HG03196 (cell line): ENCODE measurements around the gene DFFB.

Experiments
- ATAC-seq: cut with Tn5 transposase; IDR thresholded peaks from one replicate; pipeline ENCODE4 v1.9.1; 2021; ENCODE audit not compliant: unreplicated experiment

DFFB gene

DNA sequence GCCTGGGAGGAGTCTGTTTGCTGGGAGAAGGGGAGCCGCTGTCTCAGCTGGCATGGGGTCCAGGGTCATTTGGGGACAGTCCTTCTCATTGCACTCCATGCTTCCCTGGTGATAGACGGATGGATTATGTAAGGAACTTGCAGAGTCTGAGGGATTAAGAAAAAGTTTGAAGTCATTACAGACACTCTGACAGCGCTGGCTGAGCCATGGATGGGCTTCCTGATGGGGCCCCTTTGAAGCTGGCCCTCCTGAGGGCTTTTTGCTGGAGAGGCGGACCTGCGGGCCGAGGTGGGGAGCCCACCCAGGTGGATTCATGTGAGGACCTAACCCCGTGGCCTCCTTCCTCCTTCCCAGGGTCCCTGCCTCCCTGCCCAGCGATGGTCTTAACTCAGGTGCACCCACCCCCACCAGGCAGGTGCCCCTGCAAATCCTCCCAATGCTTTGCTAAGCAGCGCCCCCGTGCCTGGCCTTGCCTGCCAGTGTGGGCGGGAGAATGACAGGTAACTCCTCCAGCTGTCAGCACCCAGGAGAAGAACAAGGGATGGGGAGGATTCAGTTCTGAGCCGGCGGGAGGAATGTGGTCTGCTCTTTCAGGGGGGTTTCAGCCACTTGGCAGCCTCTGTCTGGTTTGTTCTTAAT, 67.0 kb downstream of the DFFB start:
- ATAC-seq = no peak

DNA sequence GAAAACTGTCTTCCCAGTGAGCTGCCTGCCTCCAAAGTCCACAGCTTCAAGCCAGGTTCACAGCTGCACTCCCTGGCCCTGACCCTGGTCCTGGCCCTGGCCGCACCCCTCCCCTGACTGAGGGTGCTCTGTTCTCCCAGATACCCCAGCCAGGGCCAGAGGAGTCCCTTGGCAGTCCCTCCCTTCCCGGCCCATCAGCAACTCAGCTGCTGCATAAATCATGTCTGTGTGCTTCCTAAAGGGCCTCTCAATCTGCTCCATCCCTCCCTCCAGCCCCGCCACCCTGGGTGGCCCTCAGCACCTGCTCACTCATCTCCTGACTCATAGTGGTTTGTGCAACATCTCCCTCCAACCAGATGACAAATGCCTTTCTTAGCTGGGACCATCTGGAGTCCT, 67.5 kb downstream of the DFFB start:
- ATAC-seq = no peak

DNA sequence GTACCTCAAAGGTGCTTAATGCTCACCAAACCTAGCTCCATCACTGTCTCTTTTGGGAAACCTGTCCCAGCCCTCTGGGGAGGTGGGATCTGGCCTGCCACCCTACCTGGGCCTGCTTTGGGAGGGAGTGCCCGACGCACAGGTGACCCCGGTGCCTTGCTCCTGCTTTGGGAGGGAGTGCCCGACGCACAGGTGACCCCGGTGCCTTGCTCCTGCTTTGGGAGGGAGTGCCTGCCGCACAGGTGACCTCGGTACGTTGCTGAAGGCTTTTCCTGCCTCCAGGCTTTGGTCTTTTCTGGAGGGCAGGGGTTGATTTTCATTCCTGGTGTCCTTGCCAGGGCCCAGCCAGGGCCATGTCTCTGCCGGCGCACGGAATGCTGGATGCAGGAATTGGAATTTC, 68.0 kb downstream of the DFFB start:
- no peak for ATAC-seq

DNA sequence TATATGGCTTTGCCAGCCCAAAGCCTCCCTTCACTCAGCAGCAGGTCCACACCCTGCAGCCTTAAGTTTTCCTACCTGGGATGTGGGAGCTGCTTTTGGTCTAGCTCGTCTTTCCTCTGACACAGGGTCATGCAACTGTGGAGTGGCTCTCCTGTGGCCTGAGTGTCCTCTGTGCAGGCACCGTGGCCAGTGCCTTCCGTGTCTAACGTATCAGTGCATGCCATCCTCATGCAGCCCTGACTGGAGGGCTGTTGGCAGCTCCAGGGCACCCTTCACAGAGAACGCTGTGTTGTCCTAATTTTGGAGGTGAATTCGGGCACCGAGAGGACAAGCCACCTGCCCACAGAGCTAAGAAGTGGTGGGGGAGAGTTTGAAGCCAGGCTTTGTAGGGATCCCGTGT, 68.5 kb downstream of the DFFB start:
- ATAC-seq = no peak

DNA sequence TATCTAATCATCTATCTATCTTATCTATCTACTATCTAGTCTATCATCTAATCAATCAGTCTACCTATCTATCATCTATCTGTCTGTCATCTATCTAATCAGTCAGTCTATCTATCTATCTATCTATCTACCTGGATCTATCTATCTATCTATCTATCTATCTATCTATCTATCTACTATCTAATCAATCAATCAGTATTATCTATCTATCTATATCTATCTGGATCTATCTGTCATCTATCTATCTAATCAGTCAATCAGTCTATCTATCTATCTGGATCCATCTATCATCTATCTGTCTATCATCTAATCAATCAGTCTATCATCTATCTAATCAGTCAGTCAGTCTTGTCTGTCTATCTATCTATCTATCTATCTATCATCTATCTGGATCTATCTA, 69.7 kb downstream of the DFFB start:
- no peak for ATAC-seq

DNA sequence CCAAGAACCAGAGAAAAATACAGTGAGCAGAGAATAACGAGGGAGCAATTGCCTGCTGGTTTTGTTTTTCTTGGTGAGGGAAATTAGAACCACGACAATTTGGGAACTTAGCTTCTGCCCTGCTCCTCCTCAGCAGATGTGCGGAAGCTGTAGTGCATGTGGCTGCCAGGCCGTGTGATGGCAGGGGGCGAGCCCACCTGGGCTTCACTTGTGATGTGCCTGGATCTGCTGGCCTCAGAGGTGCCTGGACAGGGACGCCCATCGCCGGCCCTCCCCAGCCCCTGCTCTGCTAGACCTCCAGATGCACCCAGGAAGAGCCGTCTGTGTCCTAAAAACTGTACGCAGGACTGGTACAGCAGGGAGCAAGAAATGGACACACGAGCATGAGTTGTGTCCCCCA, 71.3 kb downstream of the DFFB start:
- no peak for ATAC-seq

DNA sequence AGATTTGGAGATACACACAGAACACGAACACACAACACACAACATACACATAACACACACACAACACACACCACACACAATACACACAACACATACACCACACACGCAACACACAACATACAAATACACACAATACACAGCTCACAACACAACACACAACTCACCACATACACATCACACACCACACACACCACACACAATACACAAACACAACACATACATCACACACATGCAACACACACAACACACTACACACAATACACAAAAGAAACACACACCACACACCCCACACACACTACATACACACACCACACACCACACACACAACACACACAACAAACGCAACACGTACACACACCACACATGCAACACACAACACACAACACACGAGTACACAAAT, 71.8 kb downstream of the DFFB start:
- no peak for ATAC-seq

DNA sequence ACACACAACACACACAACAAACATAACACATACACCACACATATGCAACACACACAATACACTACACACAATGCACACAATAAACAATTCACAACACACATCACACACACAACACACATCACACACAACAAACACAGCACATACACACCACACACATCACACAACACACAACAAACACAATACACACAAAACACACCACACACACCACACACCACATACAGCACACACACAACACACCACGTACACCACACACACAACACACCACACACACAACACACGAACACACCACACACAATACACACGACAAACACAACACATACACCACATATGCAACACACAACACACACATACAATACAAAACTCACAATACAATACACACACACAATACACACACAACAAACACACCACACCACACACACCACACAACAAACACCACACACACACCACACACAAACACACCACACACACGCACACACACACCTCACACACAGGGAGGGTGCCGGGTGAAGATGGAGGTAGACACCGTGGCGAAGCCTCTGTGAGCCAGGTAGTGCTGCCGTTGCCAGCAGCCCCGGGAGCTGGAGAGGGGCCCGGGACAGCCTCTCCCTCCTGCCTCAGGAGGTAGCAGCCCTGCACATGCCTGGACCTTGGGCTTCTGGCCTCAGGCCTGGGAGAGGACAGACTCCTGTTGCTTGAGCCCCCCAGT, 73.2 kb downstream of the DFFB start:
- no peak for ATAC-seq

DNA sequence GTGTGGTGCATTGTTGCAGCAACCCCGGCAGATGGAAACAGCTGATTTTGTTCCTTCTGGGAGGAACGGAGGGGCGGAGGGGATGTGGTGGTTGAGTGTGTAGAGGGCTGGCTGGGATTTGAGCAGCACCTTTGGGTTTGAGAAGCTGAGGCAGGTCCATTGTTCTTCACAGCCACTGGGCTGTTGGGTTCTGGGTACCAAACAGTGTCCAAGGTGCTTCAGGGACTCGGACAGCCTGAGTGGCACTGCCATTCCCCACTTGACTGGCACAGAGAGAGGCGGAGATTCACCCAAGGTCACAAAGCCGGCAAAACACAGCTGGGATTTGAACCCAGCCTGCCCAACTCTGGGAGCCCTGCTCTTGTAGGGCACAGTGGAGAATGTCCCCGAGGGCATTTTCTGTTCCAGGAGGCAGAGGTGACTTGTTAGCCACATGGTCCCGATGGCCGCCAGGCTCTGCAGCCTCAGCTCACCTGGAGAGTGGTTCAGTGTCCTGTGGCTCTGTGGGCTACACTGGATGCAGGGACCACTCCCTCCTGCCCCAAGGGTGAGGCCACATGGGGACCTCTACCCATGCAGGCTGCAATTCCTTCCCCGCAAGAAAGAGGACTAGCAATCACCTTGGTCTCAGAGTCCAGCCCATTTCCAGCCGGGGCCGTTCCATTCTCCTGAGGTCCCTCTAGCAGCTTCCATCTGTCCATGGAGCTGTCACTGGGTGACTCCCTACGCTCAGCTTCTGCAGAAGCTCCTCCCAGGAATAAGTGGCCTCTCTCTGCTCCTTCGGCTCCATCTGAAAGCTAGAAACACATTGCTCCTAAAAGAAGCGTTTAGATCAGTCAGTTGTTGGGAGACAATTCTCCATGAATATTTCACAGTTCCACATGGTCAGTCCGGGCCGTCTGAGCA, 74.0 kb downstream of the DFFB start:
- ATAC-seq = no peak

DNA sequence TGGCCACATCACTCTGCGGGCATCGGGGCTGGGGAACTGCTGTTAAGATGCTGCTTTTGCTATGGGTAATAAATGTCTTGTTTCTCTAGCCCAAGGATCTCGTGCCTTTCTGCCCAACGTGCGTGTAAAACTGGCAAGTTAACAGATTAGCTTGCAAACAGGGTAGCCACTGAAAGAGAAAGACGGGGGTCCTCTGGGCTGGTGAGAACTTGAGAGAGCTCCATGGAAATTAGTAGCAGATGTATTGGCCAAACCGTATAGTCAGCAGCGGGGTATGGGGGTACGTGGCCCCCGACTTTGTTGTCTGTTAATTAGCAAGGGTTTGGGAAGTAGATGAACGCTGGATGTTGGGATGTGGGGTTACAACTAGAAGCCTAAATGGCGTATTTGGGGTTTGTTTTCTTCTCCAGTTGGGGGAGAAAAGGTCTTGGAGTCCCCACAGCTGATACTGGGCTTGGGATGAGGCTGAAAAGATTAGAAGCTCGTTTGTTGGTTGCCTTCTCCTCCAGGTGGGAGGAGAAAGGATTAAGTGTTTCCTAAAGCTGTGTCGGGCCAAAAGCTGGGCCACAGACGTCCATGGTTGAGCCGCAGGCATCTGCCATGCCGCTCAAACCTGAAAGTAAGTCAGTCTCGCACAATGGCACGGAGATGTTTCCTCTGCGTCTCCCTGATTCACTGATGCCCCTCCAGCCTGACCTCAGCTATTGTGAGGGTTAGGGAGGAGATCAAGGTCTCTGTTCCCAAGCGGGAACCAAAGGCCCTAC, 75.1 kb downstream of the DFFB start:
- no peak for ATAC-seq
